AG10803 (cell line): ENCODE data around the gene CMTM3.
"Not testable (repeated sequence)": the region's sequence is repeated elsewhere in the genome, so short reads cannot be mapped to it uniquely, and the experiment has no call there.

Experiments used
- DNase-seq: peaks from one replicate; pipeline ENCODE4 v3.0.0; 2010; ENCODE audit warnings: low read depth
- H3K4me3 ChIP-seq: 2 replicates; pipeline ENCODE4 v1.5.1; 2011; ENCODE audit warnings: mild to moderate bottlenecking, low read length, control low read depth
- TF ChIP-seq, protein P1 (sequence below): conservative IDR thresholded peaks from 2 replicates; pipeline ENCODE4 v1.5.1; 2011; ENCODE audit warnings: mild to moderate bottlenecking, low read length, control low read depth, inconsistent platforms

CMTM3 gene

GRCh38 chr16:66661210-66661560 lies 56.7 kb downstream of the CMTM3 start:
- DNase-seq, result no peak
- H3K4me3 ChIP-seq, result no peak overlapping the region
- TF ChIP-seq, protein P1, sequence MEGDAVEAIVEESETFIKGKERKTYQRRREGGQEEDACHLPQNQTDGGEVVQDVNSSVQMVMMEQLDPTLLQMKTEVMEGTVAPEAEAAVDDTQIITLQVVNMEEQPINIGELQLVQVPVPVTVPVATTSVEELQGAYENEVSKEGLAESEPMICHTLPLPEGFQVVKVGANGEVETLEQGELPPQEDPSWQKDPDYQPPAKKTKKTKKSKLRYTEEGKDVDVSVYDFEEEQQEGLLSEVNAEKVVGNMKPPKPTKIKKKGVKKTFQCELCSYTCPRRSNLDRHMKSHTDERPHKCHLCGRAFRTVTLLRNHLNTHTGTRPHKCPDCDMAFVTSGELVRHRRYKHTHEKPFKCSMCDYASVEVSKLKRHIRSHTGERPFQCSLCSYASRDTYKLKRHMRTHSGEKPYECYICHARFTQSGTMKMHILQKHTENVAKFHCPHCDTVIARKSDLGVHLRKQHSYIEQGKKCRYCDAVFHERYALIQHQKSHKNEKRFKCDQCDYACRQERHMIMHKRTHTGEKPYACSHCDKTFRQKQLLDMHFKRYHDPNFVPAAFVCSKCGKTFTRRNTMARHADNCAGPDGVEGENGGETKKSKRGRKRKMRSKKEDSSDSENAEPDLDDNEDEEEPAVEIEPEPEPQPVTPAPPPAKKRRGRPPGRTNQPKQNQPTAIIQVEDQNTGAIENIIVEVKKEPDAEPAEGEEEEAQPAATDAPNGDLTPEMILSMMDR, result no peak

DNA sequence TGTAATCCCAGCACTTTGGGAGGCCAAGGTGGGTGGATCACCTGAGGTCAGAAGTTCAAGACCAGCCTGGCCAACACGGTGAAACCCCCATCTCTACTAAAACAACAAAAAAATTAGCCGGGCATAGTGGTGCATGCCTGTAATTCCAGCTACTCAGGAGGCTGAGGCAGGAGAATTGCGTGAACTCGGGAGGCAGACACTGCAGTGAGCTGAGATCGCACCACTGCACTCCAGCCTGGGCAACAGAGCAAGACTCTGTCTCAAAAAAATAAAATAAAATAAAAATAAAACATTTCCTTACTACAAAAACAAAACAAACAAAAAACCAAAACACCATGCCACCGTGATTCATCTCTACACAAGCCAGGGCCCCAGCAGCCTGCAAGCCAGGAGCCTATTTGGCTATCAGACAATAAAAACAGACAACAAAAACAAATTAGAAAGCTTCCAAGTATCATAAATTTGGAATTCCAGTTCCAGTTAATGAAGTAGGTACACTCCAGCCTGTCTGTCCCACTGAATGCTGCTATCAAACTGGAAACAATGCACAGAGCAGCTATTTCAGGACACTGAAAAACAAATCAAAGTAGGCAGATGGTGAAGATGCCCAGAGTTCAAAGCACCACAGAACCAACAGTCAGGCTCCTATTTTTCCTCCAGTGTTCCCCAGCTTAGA lies 57.3 kb downstream of the CMTM3 start:
- H3K4me3 ChIP-seq, result not testable (repeated sequence)
- peak; percentile 36 for DNase-seq

- peak; percentile 43 for DNase-seq
- TF ChIP-seq, protein P1, result peak; percentile 68
- H3K4me3 ChIP-seq, result no peak overlapping the region
These were observed 58.1 kb downstream of the CMTM3 start for GRCh38 chr16:66662445-66663194.
